Neural crest cell (in vitro differentiated cells): ENCODE results near the gene ZNF654. TPM values are rescaled to one million over a fixed set of nuclear protein-coding genes. Genes with fewer than 3 reads are reported as not detected.
"Not testable (repeated sequence)": the region's sequence is repeated elsewhere in the genome, so short reads cannot be mapped to it uniquely, and the experiment has no call there.

ENCODE experiments used
- DNase-seq: peaks from one replicate; pipeline ENCODE4 v3.0.0; 2021; ENCODE audit warnings: low read depth, mixed read lengths, low spot score
- H3K27ac Mint-ChIP-seq: one replicate; pipeline ENCODE4 v1.8.0; 2021; ENCODE audit warnings: mild to moderate bottlenecking, mixed read lengths; ENCODE audit not compliant: unreplicated experiment
- H3K27me3 Mint-ChIP-seq: 2 replicates; pipeline ENCODE4 v1.8.0; 2021; ENCODE audit warnings: low read depth, mild to moderate bottlenecking, mixed read lengths
- H3K36me3 Mint-ChIP-seq: 2 replicates; pipeline ENCODE4 v1.8.0; 2021; ENCODE audit warnings: low read depth, mild to moderate bottlenecking, mixed read lengths
- H3K4me1 Mint-ChIP-seq: 2 replicates; pipeline ENCODE4 v1.8.0; 2021; ENCODE audit warnings: mixed read lengths
- H3K4me3 Mint-ChIP-seq: one replicate; pipeline ENCODE4 v1.8.0; 2021; ENCODE audit warnings: mild to moderate bottlenecking, mixed read lengths
- H3K9me3 Mint-ChIP-seq: 2 replicates; pipeline ENCODE4 v1.8.0; 2021; ENCODE audit warnings: mixed read lengths
- long read RNA-seq: library from polyadenylated mRNA; unstranded; transcript quantifications from one replicate; pipeline ENCODE4 v2.0.0, GENCODE V29; 2020
- total RNA-seq: library from RNA; stranded (reverse); gene quantifications from 2 replicates; pipeline ENCODE4 v1.2.1, GENCODE V29; 2021
- TF ChIP-seq, protein P1 (sequence below): fragments of 200-600 bp; sonication (generic); conservative IDR thresholded peaks from 2 replicates; pipeline ENCODE4 v1.5.0; 2021; ENCODE audit warnings: antibody characterized with exemption, mild to moderate bottlenecking

ZNF654 gene
- 7.2 and 8.6 TPM in 2 replicates for total RNA-seq
- long read RNA-seq, full-length matches to known transcripts = 6 of 26 reads
- long read RNA-seq, partial matches to known transcripts = 12 of 26 reads
- long read RNA-seq, other reads (novel, unspliced or antisense) = 8 of 26 reads

DNA sequence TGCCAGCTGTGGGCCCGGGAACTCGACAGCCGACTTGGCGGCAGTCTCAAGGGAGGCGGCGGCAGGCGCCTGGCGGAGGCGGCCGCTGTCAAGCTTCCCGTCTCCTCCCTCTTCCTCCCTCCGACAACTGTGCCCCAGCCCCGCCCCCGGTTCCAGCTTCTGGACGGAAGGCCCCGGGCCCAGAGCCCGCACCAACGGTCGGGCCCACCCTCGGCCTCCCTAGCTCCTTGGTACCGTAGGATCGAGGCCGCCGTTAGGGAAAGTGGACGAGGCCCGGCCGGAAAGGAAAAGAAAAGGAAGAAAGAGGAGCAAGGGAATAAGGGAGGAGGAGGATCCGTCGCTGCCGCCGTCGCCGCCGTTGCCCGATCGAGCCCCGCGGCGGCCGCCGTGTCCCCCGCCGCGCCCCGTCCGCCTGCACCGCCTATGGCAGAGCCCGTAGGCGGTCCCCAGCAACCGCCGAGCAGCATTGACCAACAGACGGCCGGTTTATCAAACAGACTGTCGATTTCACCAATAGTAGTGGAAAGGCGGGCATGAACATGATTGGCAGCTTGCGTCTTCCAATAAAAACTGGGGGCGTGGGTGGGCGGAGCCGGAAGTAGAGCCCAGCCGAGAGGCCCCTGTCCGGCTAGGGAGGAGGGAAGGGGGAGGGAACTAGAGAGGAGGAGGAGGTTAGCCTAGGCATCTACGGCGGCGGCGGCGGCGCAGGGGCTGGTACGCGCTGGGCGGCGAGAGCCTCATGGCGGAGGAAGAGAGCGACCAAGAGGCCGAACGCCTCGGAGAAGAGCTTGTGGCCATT lies at the start of gene ZNF654, which contains the start of gene CGGBP1:
TSS of gene ZNF654 (plus strand) at position 675 of the 799 bp plus-strand sequence. CDS start at position 740, 65 bp downstream.
TSS of gene CGGBP1 (minus strand) at position 425 of the 799 bp plus-strand sequence. CDS start 3,029 bp downstream, outside the sequence.
- no peaks in the 10 kb centered on the region for H3K27me3 Mint-ChIP-seq
- peak within 1 kb of the TSS; percentile 95 for H3K27ac Mint-ChIP-seq
- peak within 1 kb of the TSS; percentile 96 for H3K4me3 Mint-ChIP-seq
- H3K4me1 Mint-ChIP-seq = peaks cover 42% of the 10 kb centered on the region
- TF ChIP-seq, protein P1, sequence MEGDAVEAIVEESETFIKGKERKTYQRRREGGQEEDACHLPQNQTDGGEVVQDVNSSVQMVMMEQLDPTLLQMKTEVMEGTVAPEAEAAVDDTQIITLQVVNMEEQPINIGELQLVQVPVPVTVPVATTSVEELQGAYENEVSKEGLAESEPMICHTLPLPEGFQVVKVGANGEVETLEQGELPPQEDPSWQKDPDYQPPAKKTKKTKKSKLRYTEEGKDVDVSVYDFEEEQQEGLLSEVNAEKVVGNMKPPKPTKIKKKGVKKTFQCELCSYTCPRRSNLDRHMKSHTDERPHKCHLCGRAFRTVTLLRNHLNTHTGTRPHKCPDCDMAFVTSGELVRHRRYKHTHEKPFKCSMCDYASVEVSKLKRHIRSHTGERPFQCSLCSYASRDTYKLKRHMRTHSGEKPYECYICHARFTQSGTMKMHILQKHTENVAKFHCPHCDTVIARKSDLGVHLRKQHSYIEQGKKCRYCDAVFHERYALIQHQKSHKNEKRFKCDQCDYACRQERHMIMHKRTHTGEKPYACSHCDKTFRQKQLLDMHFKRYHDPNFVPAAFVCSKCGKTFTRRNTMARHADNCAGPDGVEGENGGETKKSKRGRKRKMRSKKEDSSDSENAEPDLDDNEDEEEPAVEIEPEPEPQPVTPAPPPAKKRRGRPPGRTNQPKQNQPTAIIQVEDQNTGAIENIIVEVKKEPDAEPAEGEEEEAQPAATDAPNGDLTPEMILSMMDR = no peak
- peak; percentile 93 for DNase-seq
- H3K9me3 Mint-ChIP-seq = no peaks in the 10 kb centered on the region
- peaks cover 8% of the 10 kb centered on the region for H3K36me3 Mint-ChIP-seq

DNA sequence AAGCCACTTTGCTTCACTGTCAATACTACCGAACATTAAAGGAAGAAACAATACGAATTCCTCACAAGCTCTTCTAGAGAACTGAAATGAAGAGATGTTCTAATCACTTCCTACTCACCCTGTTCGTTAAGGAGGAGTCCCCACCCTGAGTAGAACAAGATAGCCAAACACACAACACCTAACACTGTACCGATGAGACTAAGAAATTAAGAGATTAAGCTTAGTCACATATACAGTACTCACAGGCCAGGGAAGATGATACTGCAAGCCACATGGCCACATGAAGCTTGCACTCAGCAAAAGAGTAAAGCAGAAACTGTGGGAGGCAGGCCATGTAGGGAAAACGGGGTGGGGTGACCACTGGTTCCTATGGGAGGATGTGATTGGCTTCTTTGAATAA lies 48.2 kb upstream of the ZNF654 start:
- no peaks in the 10 kb centered on the region for H3K36me3 Mint-ChIP-seq
- H3K4me3 Mint-ChIP-seq = no peak overlapping the region
- no peaks in the 10 kb centered on the region for H3K4me1 Mint-ChIP-seq
- no peaks in the 10 kb centered on the region for H3K9me3 Mint-ChIP-seq
- no peaks in the 10 kb centered on the region for H3K27me3 Mint-ChIP-seq
- TF ChIP-seq, protein P1 = no peak
- H3K27ac Mint-ChIP-seq = no peak overlapping the region
- no peak for DNase-seq

DNA sequence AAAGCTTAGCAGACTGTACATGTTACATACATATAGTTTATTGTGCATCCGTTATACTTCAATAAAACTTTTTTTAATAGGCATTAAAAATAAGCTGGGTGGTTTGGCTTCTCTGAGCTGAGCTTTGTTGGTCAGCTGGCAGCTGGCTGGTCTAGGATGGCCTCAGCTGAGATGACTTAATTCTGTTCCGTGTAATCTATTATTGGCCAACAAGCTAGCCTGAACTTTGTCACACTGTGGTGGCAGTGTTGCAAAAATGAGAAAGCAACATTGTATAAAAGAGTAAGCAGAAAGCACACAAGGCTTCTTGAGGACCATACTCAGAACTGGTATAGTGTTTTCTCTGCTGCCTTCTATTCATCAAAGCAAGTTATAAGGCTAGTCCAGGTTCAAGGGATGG lies 45.5 kb upstream of the ZNF654 start:
- H3K27ac Mint-ChIP-seq = no peak overlapping the region
- no peaks in the 10 kb centered on the region for H3K36me3 Mint-ChIP-seq
- no peaks in the 10 kb centered on the region for H3K4me1 Mint-ChIP-seq
- TF ChIP-seq, protein P1 = no peak
- no peaks in the 10 kb centered on the region for H3K27me3 Mint-ChIP-seq
- H3K4me3 Mint-ChIP-seq = no peak overlapping the region
- peaks cover 2% of the 10 kb centered on the region for H3K9me3 Mint-ChIP-seq
- no peak for DNase-seq

DNA sequence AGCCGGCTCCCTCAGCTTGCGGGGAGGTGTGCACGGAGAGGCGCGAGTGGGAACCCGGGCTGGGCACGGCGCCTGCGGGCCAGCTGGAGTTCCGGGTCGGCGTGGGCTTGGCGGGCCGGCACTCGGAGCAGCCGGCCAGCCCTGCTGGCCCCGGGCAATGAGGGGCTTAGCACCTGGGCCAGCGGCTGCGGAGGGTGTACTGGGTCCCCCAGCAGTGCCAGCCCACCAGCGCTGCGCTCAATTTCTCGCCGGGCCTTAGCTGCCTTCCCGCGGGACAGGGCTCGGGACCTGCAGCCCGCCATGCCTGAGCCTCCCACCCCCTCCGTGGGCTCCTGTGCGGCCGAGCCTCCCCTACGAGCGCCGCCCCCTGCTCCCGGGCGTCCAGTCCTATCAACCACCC lies 43.4 kb upstream of the ZNF654 start:
- not testable (repeated sequence) for H3K36me3 Mint-ChIP-seq, H3K27ac Mint-ChIP-seq, H3K4me1 Mint-ChIP-seq

DNA sequence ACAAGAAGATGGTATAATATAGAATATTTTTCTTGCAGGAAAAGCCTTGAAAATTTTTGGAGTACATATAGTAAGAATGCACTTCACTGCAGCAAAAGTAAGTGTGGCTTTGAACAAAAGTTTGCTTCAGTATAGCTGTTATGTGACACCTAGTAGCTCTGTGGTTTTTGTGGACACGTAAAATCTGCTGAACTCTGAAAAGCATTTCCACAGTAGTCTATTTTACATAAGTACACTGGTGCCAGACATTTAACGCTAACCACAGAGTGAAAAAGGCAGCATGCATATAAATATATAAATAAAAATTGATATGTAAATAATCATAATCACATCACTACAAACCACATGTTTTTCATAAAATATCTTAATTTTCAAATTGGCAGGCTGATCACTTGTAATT lies 40.0 kb upstream of the ZNF654 start:
- Mint-ChIP-seq H3K36me3 (no peaks in the 10 kb centered on the region), H3K9me3 (peaks cover 2% of the 10 kb centered on the region), H3K4me3 (no peak overlapping the region), H3K27me3 (no peaks in the 10 kb centered on the region), H3K4me1 (no peaks in the 10 kb centered on the region), H3K27ac (no peak overlapping the region)
- no peak for DNase-seq
- TF ChIP-seq, protein P1 = no peak

More for the DNA sequence above, 43.4 kb upstream of the ZNF654 start:
- not testable (repeated sequence) for H3K27me3 Mint-ChIP-seq, DNase-seq, H3K9me3 Mint-ChIP-seq, H3K4me3 Mint-ChIP-seq

DNA sequence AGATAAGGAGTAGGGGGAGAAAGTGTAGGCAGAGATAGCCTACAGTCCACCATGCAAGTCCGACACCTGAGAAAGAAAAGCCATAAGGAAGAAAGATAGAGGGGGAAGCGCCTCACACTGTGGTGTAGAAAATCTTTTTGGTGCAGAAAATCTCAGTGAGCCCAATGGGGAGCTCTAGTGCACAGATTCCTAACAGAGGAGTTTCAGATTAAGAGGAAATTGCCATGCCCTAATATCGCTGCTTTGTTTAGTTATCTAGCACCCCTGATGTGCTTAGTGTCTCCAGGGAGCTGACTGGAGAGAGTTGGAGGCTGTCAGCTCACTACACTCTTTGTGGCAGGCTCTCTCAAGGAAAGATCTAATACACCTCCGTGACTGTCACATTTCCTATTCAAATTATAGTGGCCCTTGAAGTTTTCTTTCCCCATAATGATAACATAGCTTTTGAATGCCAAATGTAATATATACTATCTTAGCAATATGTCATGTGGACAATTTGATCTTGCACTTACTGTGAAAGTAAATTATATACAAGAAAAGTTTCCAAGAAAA lies 34.0 kb upstream of the ZNF654 start:
- H3K27ac Mint-ChIP-seq = no peak overlapping the region
- H3K27me3 Mint-ChIP-seq = no peaks in the 10 kb centered on the region
- DNase-seq = no peak
- no peaks in the 10 kb centered on the region for H3K4me1 Mint-ChIP-seq
- no peak overlapping the region for H3K4me3 Mint-ChIP-seq
- TF ChIP-seq, protein P1 = no peak
- H3K9me3 Mint-ChIP-seq = peaks cover 4% of the 10 kb centered on the region
- no peaks in the 10 kb centered on the region for H3K36me3 Mint-ChIP-seq
